Measurements from ENCODE around the gene KIF1A. TPM values are rescaled to one million over a fixed set of nuclear protein-coding genes. Genes with fewer than 3 reads are reported as not detected.
"Not testable (repeated sequence)": the region's sequence is repeated elsewhere in the genome, so short reads cannot be mapped to it uniquely, and the experiment has no call there.

The KIF1A gene
- total RNA-seq, 2 experiments from 2014 or later, result 2.6 to 3.4 TPM

DNA sequence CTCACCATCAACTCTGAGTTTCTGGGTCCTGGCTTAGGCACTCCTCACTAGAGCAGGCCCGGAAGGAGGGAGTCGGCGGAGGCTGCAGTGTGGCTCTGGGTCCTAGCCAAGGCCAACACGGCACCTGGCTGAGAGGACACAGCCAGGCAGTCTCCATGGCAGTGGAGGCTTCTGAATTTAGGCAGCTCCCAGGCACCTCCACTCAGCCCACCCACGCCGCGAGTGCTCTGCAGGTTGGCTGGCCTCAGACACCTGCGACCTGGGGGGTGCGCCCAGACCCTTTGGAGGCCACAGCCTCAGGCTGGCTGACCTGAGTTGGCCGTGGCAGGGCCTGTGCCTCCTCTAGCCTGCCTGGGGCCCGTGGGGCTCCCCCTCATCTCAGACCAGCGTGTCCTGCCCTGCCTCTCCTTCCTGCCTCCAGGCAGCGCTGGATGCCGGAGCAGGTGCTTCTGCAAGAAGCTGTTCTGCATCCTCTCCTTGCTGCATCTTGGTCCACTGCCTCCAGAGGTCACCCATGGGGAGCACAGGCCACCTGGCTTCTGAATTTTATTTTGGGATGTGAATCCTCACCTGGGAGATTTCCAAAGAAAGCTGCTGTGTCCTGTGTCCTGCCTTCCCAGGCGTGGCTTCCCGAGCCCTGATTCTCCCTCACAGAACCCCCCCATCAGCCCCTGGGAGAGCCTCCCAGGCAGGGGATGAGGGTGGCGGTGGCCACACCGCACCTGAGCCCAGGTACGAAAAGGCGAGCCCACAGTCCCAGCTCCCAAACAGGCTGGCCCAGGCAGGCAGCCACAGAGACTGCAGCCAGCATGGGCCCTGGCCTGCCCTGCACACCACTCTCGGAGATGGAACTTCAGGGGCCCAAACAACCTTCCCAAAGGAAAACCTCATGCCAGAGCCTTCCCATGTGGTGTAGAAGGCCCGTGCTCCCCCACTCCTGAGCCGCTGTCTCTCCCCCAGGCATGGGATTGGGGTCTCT, 105.0 kb downstream of the KIF1A start:
- ChIA-PET POLR2A (no interaction called here), CTCF (no interaction called here)

DNA sequence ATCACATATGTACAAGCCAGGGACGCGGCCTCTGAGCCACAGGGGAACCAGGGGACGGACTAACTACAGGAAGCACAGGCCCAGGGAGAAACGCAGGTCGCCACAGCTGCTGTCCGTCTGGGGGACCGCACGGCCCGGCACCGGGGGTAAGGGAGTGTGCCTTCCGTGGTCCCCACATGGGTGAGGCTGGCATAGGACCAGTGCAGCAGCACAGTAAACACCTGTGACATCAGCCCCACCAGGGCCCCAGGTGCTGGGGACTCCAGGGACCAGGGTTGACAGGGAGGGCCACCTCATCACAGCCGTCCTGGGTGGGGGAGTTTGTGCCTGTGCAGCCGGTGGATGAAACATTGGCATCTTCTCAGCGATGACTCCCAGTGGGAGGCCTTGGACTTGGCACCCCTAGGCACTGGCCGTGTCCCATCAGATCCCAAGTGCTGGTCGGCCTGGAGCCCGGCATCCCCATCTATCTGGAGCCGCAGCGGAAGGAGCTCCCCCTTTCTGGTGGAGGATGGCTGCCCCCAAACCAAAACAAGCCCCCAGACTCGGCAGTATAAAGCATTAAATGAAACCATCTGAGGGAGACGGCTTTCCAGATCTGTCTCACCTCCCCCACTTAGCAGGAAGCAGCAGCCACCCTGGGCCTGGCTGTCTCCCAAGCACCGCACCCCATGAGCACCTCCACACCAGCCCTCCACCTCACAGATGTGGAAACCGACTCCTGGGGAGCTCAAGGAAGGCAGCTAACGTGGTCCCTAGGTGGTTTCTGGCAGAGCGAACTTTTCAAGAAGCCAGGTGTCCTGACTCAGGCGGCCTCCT, 105.9 kb downstream of the KIF1A start:
- CTCF ChIA-PET, result no interaction called here
- POLR2A ChIA-PET, result no interaction called here

DNA sequence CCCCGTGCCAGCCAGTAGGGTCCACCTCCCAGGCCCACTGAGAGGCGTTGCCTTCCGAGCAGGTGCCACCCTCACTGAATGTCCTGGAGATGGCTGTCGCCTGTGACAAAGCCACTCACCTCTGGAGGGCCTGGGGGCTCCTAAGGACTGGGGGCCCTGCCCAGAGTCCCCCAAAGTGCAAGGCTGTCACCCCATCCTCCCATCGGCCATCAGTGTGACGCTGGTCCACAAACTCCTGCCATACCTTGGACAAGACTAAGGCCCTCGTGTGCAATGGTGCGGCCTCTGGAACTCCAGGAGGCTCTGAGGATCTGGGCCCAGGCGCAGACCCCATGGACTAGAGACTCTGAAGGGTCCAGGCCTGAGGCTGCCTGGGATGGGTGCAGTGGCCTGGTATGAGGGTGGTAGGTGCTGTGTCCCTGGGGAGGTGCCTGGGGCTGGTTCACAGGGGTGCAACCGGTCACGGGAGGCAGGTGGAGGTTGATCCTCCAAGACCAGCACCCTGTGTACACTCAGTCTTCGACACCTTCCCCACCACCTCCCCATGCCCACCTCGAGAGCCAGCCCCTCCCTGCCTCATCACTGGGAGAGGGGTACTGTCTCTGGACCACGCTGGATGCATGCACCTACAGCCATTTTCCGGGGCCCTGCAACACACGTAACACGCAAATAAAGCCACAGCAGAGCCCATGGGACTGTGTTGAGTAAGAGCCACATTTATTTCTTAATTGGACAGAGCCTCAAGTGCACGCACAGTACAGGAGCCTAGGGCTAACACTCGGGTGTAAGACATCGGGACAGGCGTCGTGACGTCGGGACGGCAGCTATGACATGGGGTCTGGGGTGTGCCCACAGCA, 106.7 kb downstream of the KIF1A start:
- CTCF ChIA-PET, result no interaction called here
- POLR2A ChIA-PET, result no interaction called here

DNA sequence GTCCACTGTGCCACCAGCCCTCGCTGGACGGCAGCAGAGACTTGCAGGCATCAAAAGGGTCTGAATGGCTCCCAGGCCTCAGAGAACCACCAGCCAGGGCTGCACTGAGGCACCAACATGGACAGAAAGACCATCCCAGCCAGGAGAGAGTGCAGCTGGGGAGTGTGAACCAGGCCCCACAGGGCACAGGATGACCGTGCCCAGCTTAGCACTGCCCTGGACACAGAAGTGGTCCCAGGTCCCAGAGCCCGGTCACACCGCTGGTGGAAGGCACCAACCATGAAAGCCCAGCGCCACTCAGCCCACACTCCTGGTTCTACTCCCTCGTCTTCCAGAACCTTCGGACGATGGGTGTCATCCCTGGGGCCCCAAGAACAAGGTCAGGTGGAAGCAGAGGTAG, 107.9 kb downstream of the KIF1A start:
- CTCF ChIA-PET, result no interaction called here

DNA sequence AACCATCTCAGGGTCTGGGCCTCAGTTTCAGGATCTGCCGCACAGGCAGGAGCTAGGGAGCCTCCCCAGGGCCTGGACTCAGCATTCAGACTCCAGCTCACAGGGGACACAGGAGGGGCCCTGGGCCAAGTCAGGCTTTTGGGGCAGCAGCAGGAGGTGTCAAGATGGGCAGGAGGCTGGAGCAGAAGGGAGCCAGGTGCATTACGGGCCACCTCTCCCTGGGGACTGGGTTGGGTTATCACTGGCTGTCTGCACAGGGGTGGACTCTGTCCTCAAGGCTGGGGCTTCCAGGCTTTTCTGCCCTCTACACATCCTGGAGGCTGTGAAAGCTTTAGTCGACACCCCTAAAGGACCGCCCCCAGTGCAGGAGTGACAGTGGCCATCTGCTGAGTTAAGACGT, 108.3 kb downstream of the KIF1A start:
- ChIA-PET CTCF (no interaction called here), POLR2A (no interaction called here)

More for the DNA sequence above, 107.9 kb downstream of the KIF1A start:
- POLR2A ChIA-PET, result no interaction called here

DNA sequence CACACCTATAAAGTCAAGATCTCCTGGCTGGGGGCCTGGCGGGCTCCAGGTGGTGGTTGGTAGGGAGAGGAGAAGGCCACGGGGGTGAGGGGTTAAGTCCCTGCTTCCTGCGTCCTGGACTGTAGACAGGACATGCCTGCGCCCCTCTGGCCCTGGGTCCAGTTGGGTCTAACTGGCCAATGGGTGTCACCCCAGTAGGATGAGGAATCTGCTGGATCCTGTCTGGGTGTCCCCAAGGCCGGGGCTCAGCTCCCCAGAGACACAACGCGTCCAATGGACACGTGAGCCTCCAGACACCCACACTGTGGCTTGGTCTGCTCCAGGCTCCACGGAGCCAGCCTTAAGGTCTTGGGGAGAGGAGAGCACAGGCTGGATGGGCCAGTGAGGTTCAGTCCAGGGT, 108.7 kb downstream of the KIF1A start:
- ChIA-PET POLR2A (no interaction called here), CTCF (interaction anchor here (0.6 kb wide), 2 partner anchors 197 to 220 kb away, joined by 3 to 4 read pairs; no protein-coding TSS in a partner anchor)

DNA sequence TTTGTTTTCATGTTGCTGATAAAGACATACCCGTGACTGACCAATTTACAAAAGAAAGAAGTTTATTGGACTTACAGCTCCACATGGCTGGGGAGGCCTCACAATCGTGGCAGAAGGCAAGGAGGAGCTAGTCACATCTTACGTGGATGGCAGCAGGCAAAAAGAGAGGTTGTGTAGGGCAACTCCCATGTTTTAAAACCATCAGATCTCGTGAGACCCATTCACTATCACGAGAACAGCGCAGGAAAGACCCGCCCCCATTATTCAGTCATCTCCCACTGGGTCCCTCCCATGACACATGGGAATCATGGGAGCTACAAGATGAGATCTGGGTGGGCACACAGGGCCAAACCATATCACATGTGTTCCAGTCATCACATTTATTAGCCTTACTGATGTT, 111.6 kb downstream of the KIF1A start:
- CTCF ChIA-PET, result no interaction called here
- POLR2A ChIA-PET, result no interaction called here

DNA sequence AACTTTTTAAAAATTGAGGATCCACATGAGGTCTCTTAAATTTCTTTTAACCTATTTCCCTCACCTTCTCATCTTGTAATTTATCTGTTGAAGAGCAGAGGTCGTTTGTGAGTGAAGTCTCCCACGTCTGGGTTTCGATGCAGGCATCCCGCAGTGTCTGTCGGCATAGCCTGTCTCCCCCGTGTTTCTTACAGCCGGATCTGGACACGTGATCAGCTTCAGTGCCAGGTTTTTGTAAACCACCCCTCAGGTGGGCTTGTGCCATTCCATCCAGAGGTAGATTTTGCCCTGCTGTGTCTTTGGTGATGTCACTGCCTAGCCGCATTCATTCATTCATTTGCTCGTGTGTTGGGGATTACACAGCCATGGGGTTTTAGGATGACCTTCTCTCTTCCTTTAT, 112.2 kb downstream of the KIF1A start:
- ChIA-PET CTCF (no interaction called here), POLR2A (no interaction called here)

DNA sequence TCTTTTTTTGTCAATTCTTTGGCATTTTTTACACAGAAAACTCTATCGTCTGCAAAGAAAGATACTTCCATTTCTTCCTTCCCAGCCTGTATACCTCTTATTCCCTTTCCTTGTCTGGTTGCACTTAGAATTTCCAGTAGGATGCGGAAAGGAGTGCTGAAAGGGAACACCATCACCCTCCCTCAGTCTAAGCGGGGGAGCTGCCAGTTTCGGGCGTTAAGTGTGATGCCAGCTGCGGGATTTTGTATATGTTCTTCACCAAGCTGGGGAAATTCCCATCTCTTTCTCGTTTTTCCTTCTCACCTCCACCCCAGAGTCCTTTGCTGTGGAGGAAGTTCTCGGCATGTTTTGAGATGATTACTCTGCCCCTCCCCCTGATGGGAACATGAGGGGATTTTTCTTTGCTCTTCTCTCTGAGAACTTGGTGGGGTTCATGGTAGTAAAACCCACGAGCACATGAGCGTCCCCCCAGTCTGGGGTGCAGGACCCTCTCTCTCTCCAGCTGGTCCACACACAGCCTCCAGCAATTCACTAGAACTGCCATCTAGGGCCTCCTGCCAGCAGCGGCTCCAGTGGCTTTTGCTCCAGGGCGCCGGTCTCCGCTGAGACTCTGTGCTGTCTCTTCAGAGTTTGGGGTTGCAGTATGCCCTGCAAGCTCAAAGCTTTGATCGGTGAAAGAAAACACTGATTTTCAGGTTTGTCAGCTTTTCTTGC, 112.8 kb downstream of the KIF1A start:
- CTCF ChIA-PET, result no interaction called here
- POLR2A ChIA-PET, result no interaction called here

DNA sequence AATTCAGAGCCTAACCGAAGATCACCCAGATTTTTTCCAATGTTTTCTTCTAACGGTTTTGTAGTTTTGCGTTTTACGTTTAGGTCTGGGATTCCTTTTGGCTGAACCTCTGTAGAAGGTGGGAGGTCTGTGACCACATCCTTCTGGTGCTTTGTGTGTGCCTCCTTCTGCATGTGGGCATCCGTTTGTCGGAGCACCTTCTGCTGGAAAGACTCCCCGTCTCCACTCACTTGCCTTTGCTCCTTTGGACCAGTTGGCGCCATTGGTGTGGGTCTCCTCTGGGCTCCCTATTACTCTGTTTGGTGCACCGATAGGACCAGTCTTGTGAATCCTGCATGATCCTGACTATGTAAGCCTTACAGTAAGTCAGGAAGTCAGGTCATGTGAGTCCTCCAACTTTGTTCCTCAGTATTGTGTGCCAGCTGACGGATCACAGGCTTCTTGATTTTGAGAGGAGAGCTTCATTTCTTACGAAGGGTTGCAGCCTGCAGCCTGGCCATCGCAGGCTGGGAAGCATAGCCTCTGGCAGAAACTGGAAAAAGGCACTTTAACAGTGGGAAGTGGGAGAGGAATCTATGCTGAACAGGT, 114.7 kb downstream of the KIF1A start:
- POLR2A ChIA-PET, result no interaction called here
- CTCF ChIA-PET, result interaction anchor here (2.2 kb wide), 1 partner anchor 191 kb away, joined by 6 read pairs; no protein-coding TSS in a partner anchor

DNA sequence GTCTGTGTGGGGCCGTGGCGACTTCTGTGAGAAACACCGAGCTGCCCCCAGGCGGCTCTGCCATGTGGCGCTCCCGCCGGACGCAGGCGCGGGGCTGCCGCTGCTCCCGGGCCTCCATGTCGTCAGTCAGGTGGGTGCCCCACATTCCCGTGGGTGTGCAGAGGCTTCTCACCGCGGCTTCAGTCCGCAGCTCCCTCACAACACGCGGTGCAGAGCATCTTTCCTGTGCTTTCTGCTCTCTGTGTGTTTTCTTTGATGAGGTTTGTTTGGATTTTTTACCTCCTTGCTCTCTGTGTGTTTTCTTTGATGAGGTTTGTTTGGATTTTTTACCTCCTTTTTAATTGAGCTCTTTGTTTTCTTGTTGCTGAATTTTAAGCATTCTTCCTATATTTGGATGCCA, 115.4 kb downstream of the KIF1A start:
- POLR2A ChIA-PET, result no interaction called here
- CTCF ChIA-PET, result interaction anchor here (2.2 kb wide), 1 partner anchor 190 kb away, joined by 6 read pairs; no protein-coding TSS in a partner anchor

DNA sequence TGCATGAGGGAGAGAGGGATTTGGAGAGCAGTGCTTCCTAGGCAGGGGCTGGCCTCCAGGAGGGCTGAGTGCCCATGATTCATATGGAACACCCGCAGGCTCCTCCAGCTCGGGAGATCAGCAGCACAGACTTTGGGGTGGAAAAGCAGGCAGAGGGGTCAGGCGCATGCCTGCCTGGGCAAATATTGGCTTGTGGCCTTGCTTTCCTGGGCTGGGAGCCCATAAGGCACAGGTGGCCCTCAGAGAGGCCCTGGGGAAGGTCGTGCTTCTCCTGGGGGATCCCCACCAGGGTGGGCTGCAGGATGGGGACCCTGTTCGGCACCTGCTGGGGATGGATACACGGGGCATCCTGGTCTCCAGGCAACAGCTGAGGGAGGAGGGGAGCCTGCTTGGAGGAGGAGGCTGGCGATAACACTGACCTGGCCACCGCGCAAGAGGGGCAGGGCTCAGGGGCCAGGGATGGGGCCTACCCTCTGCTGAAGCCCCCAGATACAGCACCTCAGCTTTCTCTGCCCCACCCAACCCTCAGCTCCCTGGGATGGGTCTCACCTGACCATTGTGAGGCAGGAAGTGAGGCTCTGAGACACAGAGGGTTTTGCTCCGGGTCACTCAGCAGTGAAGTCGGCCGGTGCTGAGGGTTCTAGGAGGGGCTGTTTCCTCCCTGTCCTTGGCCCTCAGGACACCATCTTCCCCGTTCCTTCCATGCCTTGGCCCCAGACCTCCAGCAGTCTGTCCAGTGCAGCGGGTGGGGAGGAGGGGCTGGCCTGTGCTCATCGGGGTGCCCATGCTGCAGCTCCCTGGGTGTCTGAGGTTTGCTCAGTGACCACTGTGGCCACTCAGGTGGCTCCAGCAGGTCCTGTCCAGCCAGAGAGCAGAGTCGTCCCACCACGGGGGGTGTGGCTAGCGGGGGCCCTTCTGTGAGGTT, 116.3 kb downstream of the KIF1A start:
- POLR2A ChIA-PET, result no interaction called here
- CTCF ChIA-PET, result interaction anchor here (2.2 kb wide), 1 partner anchor 189 kb away, joined by 6 read pairs; no protein-coding TSS in a partner anchor

DNA sequence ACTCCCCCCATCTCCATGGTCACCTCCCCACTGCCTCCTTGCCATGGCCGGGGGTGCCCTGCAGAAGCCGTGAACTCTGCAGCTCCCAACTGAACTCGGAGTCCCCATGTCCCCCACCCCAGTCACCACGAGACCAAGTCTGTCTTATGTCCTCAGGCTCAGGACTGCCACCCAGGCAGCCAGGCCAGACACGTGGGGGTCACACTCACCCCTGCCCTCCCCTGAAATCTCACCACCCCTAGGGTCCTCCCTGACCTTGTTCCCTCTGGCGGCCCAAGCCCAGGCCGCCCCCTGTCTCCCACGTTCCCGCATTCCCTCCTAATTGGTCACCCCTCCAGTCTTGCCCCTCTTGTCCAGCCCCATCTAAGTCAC, 117.4 kb downstream of the KIF1A start:
- POLR2A ChIA-PET, result no interaction called here
- CTCF ChIA-PET, result no interaction called here

DNA sequence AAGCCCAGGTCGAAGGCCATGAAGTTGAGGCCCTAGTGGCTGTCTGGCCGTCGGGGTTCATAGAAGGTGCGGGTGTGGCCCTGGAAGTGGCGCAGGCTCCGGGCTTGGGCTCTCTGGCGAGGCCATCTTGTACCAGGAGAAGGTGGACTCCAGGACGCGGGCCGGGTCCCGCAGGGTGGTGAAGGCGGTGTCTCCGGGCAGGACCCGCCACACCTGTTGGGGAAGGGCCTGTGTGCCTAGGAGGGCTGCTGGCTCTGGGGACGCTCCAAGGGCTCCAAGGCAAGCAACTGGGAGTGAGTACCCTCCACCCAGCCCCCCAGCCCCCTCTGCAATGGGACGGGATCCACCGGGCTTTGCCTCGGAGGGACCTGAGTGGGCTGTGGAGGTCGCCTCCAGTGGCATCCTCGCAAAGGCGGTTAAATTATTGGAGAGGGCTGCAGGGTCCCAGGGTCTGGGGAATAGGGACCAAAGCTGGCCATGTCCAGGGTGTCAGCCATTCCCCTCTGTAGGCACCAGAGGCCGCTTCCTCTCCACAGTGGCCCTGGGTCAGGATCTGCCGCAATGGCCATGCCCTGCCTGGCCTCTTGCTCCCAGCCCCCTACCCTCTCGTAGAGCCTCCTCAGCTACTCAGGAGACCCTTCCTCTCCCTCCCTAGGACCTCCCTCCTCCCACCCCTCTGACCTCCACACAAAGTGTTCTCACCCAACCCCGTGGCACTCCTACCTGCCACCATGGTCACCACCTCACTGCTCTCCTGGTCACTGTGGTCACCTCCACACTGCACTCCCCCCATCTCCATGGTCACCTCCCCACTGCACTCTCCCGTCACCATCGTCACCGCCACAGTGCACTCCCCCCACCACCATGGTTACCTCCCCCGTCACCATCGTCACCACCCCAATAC, 118.0 kb downstream of the KIF1A start:
- CTCF ChIA-PET, result no interaction called here
- POLR2A ChIA-PET, result no interaction called here

DNA sequence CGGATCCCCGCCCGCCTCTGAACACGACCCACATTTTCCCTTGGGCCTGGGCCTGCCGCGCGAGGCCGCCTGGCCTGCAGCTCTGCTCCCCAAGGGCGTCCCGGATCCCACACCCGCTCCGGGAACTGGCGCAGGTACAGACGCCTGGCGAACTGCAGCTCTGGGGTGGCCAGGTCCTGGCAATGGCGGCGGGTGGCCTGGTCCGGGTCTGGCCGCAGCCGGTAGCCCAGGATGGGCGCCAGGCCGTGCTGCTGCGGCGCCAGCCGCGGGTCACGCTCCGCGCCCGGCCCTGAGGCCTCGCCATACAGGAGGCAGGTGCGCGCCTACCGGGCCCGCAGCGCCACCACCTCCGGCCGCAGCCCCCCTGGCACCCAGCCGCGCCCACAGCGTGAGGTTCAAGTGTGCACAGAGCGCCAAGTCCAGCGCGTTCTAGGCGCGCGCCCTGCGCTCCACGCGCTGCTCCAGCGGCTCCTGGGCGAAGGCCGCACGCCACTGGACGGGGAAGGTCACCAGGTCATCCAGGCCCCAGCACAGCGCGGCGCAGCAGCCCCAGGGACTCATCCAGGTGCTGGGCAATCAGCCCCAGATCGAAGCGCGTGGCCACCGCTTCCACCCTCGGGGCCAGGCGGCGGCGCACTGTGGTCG, 118.8 kb downstream of the KIF1A start:
- CTCF ChIA-PET, result no interaction called here
- POLR2A ChIA-PET, result no interaction called here

DNA sequence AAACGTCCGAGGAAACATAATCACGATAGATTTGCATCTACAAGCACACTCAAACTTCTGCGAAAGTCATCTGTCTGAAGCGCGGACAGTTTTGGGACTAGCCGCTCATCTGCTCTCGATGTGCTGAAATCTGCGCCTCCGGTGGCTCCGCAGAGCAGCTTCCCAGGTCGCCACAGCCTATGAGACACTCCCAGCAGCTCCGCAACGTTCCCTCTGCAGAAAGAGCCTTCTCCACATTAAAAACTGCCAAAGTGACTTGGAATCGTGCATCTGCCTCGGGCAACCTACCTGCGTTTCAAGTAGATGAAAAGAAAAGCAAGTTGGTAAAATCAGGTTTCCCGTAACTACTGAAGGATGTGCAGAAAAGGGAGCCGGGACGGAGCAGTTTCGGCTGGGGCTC, 119.4 kb downstream of the KIF1A start:
- CTCF ChIA-PET, POLR2A ChIA-PET: not testable (repeated sequence)

DNA sequence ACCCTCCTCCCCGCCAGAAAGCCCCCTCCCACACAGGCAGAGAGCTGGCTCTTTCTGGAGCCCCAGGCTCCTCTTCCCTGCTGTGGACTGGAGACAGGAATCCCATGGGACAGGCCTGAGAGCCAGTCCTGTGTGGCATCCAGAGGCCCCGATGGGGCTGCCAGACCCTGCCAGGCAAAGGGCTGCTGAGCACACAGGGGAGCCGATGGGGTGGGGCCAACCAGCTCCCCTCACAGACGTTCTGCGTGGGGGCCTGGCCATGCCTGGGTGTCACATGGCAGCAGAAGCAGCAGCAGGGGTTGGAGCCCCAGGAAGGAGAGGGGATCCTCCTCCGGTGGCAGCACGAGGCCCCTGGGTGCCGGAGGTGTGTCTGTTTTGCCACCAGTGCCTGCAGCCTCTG, 120.2 kb downstream of the KIF1A start:
- POLR2A ChIA-PET, CTCF ChIA-PET: not testable (repeated sequence)
